ENCODE data around the gene MAST2.
"Not testable (repeated sequence)": the region's sequence is repeated elsewhere in the genome, so short reads cannot be mapped to it uniquely, and the experiment has no call there.

The MAST2 gene

DNA sequence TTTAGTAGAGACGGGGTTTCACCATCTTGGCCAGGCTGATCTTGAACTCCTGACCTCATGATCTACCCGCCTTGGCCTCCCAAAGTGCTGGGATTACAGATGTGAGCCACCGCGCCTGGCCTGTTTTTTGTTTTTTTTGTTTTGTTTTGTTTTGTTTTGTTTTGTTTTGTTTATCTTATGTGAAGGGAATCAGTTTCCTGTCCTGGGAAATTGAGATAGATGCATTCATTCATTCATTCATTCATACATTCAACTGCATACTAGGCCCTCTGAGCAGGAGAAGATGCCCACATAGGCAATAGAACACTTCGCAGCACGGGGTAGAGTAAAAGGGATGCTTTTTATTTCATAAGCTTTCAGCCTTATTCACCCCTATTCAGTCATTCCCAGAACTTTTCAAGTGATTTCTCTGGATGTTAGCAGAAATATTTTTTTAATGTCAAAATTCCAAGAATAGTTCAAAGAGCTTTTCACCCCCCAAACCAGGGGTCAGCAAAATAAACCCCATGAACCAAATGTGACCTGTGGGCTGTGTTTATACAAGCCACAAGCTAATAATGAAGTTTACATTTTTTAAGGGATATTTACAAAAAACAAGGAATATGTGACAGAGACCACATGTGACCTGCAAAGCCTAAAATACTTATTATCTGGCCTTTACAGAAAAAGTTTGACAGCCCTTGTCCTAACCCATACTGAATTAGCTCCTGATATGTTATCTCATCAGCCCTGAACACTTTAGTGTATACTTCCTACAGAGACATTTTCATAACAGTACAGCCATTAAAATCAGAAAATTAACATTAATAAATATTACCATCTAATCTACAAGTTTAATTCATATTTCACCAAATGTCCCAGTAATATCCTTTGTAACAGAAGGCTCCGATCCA is 127.1 kb downstream of the MAST2 start:
- no peak for DNase-seq (ENCODE audit: low read depth in 1 of 2, low spot score in 1 of 2)

DNA sequence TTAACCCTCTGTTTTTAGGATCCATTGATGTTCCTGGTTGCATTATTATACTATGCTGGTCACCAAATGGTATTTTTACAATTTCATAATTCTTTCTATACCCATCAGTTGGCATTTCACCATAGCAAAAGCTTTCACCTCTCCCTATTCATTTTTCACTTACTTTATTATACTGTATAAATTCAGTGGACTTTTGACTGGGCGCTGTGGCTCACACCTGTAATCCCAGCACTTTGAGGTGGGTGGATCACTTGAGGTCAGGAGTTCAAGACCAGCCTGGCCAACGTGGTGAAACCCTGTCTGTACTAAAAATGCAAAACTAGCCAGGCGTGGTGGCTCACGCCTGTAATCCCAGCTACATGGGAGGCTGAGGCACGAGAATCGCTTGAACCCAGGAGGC is 128.8 kb downstream of the MAST2 start:
- not testable (repeated sequence) for DNase-seq (ENCODE audit: low read depth in 1 of 2, low spot score in 1 of 2)

DNA sequence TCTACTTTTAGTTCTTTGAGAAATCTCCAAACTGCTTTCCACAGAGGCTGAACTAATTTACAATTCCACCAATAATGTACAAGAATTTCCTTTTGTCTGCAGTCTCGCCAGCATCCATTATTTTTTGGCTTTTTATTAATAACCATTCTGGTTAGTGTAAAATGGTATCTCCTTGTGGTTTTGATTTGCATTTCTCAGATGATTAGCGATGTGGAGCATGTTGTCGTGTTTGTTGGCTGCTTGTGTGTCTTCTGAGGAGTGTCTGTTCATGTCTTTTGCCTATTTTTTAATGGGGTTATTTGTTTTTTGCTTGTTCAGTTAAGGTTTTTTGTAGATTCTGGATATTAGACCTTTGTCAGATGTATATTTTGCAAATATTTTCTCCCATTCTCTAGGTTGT is 131.5 kb downstream of the MAST2 start:
- DNase-seq (ENCODE audit: low read depth in 1 of 2, low spot score in 1 of 2), result no peak

DNA sequence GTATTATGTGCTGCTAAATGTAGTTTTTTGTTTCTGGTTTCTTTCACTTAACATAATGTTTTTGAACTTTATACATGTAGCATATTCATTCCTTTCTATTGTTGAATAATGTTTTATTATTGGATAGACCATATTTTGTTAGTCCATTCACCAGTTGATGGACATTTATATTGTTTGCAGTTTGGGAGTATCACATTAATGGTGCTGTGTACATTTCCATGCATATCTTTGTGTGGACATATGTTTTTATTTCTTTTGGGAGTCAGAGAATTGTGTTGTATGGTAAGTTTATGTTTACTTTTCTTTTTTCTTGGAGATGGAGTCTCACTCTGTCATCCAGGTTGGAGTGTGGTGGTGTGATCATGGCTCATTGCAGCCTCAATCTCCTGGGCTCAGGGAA is 134.6 kb downstream of the MAST2 start:
- no peak for DNase-seq (ENCODE audit: low read depth in 1 of 2, low spot score in 1 of 2)

DNA sequence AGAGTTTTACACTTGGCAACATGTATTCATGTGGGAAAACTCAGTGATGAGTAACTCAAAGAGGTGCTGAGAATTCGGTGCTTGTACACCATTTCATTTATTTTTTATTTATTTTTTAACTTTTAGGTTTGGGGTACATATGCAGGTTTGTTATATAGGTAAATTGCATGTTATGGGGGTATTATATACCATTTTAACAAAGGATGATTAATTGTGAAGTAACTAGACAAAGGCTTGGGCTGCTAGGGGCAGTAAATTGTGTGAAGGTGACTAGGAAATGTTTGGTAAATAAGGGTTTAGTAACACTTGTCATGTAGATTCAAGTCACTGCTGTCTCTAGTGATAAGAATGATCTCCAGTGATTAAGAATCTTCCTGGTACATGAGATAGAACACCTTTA is 139.0 kb downstream of the MAST2 start:
- no peak for DNase-seq (ENCODE audit: low read depth in 1 of 2, low spot score in 1 of 2)

DNA sequence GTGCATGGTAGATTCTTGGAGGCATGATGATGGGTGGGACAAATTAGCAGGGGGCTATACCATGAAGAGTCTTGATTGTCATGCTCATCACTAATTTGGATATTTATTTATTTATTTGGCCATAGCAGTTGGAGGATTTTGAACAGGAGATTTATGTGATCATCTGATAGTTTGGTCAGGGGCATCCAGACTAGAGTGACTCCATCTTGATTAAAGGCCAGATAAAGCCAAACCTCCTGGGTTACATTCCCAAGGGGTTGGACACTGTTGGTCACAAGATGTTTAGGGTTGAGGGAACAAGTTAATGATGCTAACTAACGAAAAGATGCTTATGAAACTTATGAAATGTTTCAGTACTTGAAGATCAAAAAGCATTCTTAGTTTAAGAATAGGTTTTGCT is 139.8 kb downstream of the MAST2 start:
- DNase-seq (ENCODE audit: low read depth in 1 of 2, low spot score in 1 of 2), result no peak

DNA sequence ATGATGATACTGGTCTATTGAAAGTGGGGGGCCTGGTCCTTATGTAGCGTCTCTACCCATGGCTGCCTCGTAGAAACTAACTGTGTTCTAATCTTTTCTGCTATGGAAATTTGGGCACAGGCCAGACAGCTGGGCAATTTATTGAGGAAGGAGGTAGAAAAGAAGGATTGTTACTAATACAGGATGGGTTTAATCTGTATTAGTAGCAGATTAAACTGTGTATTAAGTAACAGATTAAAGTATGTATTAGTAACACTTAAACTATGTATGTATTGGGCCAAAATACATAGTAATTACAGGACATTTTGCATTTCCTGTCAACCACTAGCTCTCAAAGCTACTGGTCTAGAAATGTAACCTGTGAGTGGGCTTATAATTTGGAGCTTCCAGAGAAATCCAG is 142.0 kb downstream of the MAST2 start:
- no peak for DNase-seq (ENCODE audit: low read depth in 1 of 2, low spot score in 1 of 2)

DNA sequence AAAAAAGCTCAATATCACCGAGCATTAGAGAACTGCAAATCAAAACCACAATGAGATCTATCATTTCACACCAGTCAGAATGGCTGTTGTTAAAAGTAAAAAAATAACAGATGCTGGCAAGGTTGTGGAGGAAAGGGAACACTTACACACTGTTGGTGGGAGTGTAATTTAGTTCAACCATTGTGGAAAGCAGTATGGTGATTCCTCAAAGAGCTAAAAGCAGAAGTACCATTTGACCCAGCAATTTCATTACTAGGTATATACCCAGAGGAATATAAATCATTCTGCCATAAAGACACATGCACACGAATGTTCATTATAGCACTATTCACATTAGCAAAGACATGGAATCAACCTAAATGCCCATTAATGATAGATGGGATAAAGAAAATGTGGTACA is 146.1 kb downstream of the MAST2 start:
- DNase-seq (ENCODE audit: low read depth in 1 of 2, low spot score in 1 of 2), result not testable (repeated sequence)

DNA sequence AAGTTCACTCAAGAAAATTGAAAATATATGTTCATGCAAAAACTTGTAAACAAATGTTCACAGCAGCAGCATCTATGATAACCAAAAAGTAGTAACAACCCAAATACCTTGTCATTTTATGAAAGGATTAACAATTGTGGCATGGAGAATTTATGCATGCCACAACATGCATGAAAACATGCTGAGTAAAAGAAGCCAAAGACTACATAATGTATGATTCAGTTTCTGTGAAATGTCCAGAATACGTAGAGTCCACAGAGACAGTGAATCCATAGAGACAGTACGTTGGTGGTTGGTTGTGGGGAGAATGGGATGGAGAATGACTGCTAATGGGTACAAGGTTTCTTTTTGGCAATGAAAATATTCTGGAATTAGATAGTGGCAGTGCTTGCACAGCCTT is 148.7 kb downstream of the MAST2 start:
- DNase-seq (ENCODE audit: low read depth in 1 of 2, low spot score in 1 of 2), result no peak

DNA sequence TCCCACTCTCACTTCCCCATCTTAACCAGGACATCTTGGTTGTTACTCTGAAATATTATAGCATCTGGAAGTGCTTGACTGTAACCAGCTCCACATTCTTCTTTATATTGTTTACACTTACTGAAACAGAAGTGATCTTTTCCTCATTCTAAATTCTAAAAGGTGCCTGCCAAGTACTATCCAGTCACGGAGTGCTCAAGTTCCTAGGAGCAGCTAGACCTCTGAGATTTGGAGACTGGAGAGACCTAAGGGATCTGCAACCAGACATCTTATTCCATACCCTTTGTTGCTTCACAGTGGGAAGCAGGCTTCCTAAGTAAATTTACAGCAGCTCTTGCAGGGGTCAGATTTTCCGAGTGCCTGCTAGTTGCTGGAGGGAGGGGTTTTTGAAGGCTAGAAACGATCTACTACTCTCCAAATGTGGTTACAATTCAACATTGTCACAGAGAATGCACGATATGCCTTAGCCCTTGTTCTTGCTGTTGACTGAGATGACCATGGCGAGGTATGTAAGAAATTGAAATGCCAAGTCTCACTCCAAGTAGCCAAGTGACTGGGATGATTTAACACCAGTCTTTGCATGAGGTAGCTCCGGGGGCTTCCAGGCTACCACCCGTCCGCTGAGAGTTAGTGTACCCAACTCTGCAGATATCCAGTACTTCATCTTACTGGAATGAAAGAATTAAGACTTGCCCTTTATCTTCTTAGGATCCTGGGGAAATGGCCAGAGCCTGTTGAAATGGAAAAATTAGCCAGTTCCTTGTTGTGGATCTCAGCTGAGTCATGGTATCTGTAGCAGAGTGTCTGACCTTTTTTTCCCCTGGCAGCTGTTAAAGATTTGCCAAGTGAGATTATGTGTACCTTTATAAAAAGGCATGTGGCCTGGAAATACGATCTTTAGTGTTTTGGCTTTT is 150.8 kb downstream of the MAST2 start:
- DNase-seq (ENCODE audit: low read depth in 1 of 2, low spot score in 1 of 2), result no peak

DNA sequence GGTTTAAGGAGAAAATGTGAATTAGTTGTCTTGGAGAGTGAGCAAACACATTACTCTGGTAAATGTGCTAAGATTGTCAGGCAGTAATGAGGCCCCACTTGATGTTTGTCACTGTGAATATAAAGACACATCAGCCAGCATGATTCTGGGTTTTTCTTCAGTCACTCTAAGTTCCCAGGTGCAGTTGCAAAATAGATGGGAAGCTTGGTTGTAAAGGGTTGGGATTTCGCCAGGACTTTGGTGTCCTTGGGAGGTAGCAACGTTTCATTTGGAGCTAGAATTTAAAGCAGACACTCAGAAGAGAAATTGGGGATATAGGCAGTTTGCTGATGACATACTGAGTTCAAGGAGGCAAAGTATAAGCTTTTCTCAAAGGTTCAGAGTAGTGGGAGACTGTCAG is 154.3 kb downstream of the MAST2 start:
- DNase-seq (ENCODE audit: low read depth in 1 of 2, low spot score in 1 of 2), result no peak

DNA sequence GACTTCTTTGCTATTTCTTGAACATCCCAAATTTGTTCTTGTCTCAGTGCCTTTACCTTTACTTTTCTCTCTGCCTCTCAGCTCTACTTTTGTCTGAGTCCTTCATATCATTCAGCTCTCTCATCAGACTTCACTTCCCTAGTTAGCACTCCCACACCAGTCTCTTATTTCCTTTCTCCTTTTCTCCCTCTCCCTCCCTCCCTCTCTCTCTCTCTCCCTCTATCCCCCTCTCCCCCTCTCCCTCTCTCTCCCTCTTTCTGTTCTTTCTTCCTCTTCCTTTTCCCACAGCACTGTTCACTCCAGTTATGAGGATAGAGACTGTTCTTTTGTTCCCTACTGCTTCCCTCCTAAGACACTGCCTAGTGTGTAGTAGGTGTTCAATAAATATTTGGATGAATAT is 154.9 kb downstream of the MAST2 start:
- no peak for DNase-seq (ENCODE audit: low read depth in 1 of 2, low spot score in 1 of 2)

DNA sequence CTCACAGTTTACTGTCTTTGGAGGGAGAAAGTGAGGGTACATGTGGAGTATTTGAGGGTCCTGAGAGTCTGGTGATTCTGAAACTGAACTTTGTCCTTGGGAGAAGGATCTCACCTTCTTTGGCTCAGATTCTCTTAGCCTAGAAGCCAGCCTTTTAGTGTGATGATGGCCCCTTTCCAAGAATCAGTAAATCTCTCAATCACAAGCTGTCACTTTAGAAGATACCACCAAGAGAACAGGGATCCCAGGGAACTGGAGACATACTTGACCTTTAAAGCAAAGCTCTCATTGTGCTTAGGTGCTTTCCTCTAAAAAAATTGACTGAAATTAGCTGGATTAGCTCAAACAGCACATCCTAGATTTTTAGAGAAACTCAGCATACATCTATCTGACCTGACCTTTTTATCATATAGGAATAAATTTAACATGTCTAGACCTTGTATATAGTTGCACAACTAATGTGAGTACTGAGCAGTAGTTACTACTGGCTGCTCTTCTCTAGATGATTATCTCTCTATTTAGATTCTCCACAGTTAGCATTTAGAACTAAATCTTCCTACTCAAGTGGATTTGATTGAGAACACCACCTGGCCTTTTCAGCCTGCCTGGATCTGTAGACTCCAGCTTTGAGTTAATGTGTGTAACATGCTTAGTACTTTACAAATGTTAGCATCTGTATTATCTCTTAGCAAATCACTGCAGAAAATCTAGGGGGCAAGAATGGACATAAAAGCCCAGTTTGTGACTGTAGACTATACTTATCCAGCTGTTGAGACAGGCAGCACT is 157.7 kb downstream of the MAST2 start:
- DNase-seq (ENCODE audit: low read depth in 1 of 2, low spot score in 1 of 2), result no peak

DNA sequence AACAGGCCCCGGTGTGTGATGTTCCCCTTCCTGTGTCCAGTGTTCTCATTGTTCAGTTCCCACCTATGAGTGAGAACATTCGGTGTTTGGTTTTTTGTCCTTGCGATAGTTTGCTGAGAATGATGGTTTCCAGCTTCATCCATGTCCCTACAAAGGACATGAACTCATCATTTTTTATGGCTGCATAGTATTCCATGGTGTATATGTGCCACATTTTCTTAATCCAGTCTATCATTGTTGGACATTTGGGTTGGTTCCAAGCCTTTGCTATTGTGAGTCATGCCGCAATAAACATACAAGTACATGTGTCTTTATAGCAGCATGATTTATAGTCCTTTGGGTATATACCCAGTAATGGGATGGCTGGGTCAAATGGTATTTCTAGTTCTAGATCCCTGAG is 158.5 kb downstream of the MAST2 start:
- not testable (repeated sequence) for DNase-seq (ENCODE audit: low read depth in 1 of 2, low spot score in 1 of 2)

DNA sequence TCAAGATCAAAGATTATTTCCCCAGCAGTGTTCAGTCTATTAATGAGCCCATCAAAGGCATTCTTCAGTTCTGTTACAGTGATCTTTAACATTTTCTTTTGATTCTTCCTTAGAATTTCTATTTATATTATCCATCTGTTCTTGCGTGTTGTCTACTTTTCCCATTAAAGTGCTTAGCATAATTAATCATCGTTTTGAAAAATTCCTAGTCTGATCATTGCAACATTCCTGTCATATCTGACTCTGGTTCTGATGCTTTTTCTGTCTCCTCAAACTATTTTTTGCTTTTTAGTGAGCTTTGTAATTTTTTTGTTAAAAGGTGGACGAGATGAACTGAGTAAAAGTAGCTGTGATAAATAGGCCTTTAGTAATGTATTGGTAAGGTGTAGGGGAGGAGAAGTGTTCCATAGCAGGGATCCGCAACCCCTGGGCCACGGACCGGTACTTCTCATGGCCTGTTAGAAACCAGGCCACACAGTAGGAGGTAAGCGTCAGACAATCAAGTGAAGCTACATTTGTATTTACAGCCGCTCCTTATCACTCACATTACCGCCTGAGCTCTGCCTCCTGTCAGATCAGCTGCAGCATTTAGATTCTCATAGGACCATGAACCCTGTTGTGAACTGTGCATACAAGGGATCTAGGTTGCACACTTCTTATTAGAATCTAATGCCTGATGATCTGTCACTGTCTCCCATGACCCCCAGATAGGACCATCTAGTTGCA is 165.7 kb downstream of the MAST2 start:
- no peak for DNase-seq (ENCODE audit: low read depth in 1 of 2, low spot score in 1 of 2)

DNA sequence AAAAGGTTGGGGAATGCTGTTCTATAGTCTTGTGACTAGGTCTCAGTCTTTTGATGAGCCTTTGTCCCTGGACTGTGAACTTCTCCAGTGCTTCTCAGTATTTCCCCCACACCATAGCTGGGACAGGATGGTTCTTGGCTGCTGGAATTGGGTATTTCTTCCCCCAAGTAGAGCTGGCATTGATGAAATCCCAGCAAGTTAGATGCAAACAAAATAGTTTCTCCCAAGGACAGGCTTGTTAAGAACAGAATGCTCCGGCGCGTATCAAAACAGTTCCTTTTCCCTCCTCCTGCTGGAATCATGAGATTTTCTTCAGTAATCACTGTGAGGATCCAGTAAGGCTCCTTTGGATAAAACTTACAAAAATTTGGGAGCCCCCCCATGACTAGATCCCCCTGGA is 166.5 kb downstream of the MAST2 start:
- no peak for DNase-seq (ENCODE audit: low read depth in 1 of 2, low spot score in 1 of 2)

DNA sequence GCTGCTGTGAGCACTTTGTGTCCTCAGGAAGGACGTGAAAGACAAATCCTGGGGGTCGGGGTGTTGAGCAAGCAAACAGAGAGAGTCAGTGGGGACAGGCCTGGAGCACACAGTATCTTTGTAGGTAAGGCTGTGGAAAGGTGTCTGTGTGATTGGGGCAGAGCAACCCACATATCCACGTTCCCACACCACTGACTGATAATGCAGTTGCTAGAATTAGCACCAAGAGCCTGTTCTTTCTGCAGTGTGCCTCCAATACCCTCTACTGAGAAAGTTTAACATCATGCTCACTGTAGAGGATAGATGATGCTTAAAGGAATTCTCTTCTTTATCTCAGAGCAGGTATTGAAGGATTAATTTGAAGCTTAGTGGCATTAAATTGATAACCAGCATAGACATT is 167.9 kb downstream of the MAST2 start:
- no peak for DNase-seq (ENCODE audit: low read depth in 1 of 2, low spot score in 1 of 2)

DNA sequence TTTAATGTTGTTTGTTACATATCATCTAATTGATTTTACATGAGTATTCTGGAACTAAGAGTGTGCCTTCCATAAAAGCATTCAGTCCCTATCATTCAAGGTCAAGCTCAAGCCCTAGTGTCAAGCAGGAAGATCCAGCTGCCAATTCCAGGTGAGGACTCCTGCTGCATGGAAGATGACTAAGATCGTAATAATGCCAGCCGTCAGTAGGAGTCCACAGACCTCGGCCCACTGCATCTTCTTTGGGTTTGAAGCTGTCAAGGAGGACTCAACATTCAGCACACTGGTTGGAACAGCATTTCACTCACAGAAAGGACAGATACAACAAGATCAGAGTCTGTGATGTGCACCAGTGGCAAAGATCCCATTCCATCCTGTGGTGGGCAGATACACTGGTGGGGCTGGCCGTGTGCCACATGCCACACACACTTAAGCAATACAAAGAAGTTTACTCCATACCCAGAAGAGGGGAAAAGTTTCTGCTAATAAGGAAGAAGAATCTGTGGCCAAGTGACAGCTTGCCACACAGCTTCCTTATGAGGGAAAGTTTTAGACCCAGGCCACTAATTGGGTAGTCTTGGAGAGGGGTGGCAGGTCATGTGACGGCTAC is 168.6 kb downstream of the MAST2 start:
- DNase-seq (ENCODE audit: low read depth in 1 of 2, low spot score in 1 of 2), result no peak

DNA sequence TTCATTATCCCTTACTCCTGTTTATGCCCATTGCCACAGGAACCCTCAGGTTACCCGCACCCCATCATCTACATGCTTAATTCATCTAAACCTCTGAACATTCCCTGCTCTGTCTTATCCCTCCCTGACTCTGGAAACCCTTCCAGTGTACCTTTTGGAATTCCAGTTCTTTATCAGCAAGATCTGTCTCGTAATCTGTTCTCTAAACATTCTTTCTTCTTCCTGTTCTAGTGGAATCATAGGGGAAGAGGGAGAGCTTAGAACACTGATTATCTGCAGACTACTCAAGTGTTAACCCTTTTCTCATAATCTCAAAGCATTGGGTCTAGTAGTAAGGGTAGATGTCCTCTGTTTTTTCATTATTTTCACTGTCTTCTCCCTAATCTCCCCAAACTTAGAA is 169.2 kb downstream of the MAST2 start:
- DNase-seq (ENCODE audit: low read depth in 1 of 2, low spot score in 1 of 2), result no peak

DNA sequence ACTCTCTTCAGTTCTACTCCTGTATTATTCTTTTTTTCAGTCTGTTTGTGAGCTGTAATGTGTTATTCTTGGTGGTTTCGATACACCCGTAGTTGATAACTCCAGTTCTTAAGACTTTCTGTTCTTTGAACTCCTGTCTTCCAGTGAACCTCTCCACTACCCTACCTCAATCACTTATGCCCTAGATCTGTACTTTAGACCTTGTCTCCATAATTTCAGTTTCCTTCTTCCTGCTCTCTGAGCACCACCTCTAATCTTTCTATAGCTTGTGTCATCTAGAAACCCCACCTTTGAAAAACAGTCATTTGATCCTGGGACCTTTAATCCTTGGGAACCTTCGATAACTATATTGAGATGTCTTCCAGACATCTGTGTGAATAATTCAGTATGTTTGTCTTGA is 169.7 kb downstream of the MAST2 start:
- no peak for DNase-seq (ENCODE audit: low read depth in 1 of 2, low spot score in 1 of 2)

Measured in stimulated activated CD4-positive, alpha-beta T cell treated with anti-CD3 and anti-CD28 coated beads, Interleukin-15, amount 100 ng/mL, for 1 hour (primary cell).